Measurements from ENCODE around the gene USP7. TPM values are rescaled to one million over a fixed set of nuclear protein-coding genes. Genes with fewer than 3 reads are reported as not detected.

USP7 gene
- polyA plus RNA-seq, 1 donor (not counting 4 experiments of a cell fraction or from before 2014, with no cell fraction given): 63.4 TPM

DNA sequence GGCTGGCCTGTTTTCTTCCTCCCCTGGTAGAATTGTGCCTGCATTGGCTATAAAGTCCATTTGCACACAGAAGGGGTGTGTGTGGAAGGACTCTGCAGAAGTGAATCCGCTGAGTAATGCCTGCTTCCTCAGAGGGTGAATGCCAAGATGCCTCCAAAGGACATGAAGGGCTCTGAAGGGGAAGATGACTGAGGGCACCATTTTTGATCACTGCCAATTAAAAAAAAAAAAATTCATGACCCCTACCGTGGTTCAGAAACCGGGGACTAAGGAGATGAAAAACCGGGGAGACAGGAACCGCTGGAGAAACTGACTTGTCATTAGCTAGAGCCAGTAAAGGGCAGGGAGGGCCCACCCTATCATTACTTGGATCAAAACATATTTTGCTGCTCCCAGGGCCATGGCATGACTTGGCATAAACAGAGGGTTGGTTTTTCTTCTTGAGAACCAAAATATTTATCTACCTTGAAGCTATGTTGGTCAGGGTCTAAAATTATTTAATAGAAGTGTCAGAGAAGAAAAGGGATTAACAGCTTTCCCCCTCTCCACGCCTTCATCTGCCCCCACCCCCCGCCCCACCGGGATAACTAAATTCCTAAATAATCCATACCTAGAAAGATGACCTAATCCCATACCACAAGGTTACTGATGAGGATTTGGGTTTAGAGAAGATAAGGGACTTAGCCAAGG lies 3.6 kb upstream of the USP7 start:
- H3K4me2 ChIP-seq (ENCODE audit: control insufficient read depth, extremely low read depth, insufficient read depth, low read depth, low read length): no peak overlapping the region
- no peak overlapping the region for H3K4me3 ChIP-seq (ENCODE audit: control insufficient read depth in 2 of 3, extremely low read depth in 1 of 3, insufficient read depth in 2 of 3, low read depth in 1 of 3, low read length in 3 of 3)
- H4K20me1 ChIP-seq (ENCODE audit: control insufficient read depth, extremely low read depth, insufficient read depth, low read length): peaks cover 4% of the 10 kb centered on the region
- H3K9ac ChIP-seq (ENCODE audit: control insufficient read depth, extremely low read depth, insufficient read depth, low read length): no peak overlapping the region
- TF ChIP-seq EZH2 (IDR thresholded peaks at IDR 0.05; ENCODE audit: low read length) (no peak), CTCF (optimal IDR thresholded peaks at IDR 0.05 in 1 of 3, IDR thresholded peaks at IDR 0.05 in 1 of 3, conservative IDR thresholded peaks at IDR 0.05 in 1 of 3; ENCODE audit: extremely low read depth in 1 of 3, insufficient read depth in 2 of 3, low read length in 3 of 3) (no peak)
- peaks cover 0 to under 1% of the 10 kb centered on the region in 2 experiments for H3K36me3 ChIP-seq (ENCODE audit: control insufficient read depth in 2 of 2, extremely low read depth in 1 of 2, insufficient read depth in 2 of 2, low read length in 2 of 2)
- FAIRE-seq (no peak), DNase-seq (ENCODE audit: low read depth, low spot score) (no peak)
- no peak overlapping the region for H2AFZ ChIP-seq (ENCODE audit: control insufficient read depth, low read length)
- H3K27ac ChIP-seq (ENCODE audit: control insufficient read depth, insufficient read depth, low read length): no peak overlapping the region
- H3K9me3 ChIP-seq (ENCODE audit: control insufficient read depth, low read depth, low read length): no peaks in the 10 kb centered on the region
- no peaks in the 10 kb centered on the region for H3K27me3 ChIP-seq (ENCODE audit: control insufficient read depth, extremely low read depth, insufficient read depth, low read length)
- H3K79me2 ChIP-seq (ENCODE audit: control insufficient read depth, insufficient read depth, low read length): peaks cover 8% of the 10 kb centered on the region
- dilution Hi-C loops (cut with MboI; ENCODE audit: extremely low pct_ligation_motif_present, low sequenced_read_pairs): no loop called here
- H3K4me1 ChIP-seq (ENCODE audit: control insufficient read depth, extremely low read depth, insufficient read depth, low read length): no peaks in the 10 kb centered on the region
- no peaks in the 10 kb centered on the region for H3K9me1 ChIP-seq (ENCODE audit: control insufficient read depth, extremely low read depth, insufficient read depth, low read length)

DNA sequence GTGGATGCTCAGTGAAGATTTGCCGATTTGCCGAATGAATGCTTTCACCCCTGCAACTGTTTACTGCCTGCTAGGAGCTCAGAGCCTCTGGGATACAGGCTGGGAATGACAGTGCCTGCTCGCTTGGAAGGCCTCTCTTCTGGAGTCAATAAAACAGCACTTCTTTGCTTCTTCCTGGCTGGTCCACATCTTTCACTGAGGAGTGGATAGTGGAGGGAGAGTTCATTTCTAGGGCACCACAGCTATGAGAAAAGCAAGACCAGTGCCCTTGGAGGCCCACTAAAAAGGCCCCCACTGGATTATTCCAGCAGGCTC lies 3.1 kb upstream of the USP7 start:
- peaks cover 9% of the 10 kb centered on the region for H4K20me1 ChIP-seq (ENCODE audit: control insufficient read depth, extremely low read depth, insufficient read depth, low read length)
- no peaks in the 10 kb centered on the region for H3K9me3 ChIP-seq (ENCODE audit: control insufficient read depth, low read depth, low read length)
- peaks cover 0 to 3% of the 10 kb centered on the region in 2 experiments for H3K36me3 ChIP-seq (ENCODE audit: control insufficient read depth in 2 of 2, extremely low read depth in 1 of 2, insufficient read depth in 2 of 2, low read length in 2 of 2)
- H3K9ac ChIP-seq (ENCODE audit: control insufficient read depth, extremely low read depth, insufficient read depth, low read length): no peak overlapping the region
- dilution Hi-C loops (cut with MboI; ENCODE audit: extremely low pct_ligation_motif_present, low sequenced_read_pairs): no loop called here
- no peak overlapping the region for H2AFZ ChIP-seq (ENCODE audit: control insufficient read depth, low read length)
- no peaks in the 10 kb centered on the region for H3K9me1 ChIP-seq (ENCODE audit: control insufficient read depth, extremely low read depth, insufficient read depth, low read length)
- H3K4me1 ChIP-seq (ENCODE audit: control insufficient read depth, extremely low read depth, insufficient read depth, low read length): peaks cover 4% of the 10 kb centered on the region
- no peak overlapping the region for H3K4me3 ChIP-seq (ENCODE audit: control insufficient read depth in 2 of 3, extremely low read depth in 1 of 3, insufficient read depth in 2 of 3, low read depth in 1 of 3, low read length in 3 of 3)
- no peaks in the 10 kb centered on the region for H3K27me3 ChIP-seq (ENCODE audit: control insufficient read depth, extremely low read depth, insufficient read depth, low read length)
- H3K4me2 ChIP-seq (ENCODE audit: control insufficient read depth, extremely low read depth, insufficient read depth, low read depth, low read length): no peak overlapping the region
- no peak for FAIRE-seq
- H3K79me2 ChIP-seq (ENCODE audit: control insufficient read depth, insufficient read depth, low read length): peaks cover 13% of the 10 kb centered on the region
- no peak for DNase-seq (ENCODE audit: low read depth, low spot score)
- H3K27ac ChIP-seq (ENCODE audit: control insufficient read depth, insufficient read depth, low read length): no peak overlapping the region
- TF ChIP-seq CTCF (optimal IDR thresholded peaks at IDR 0.05 in 1 of 3, IDR thresholded peaks at IDR 0.05 in 1 of 3, conservative IDR thresholded peaks at IDR 0.05 in 1 of 3; ENCODE audit: extremely low read depth in 1 of 3, insufficient read depth in 2 of 3, low read length in 3 of 3): no peak
- TF ChIP-seq EZH2 (IDR thresholded peaks at IDR 0.05; ENCODE audit: low read length): no peak
